Glutamatergic neuron (in vitro differentiated cells): ENCODE results near the gene SLC66A2. TPM values are rescaled to one million over a fixed set of nuclear protein-coding genes. Genes with fewer than 3 reads are reported as not detected.

Source experiments
- DNase-seq: peaks from one replicate; pipeline ENCODE4 v3.0.0; 2022
- H3K27ac Mint-ChIP-seq: one replicate; pipeline ENCODE4 v1.8.0; 2020; ENCODE audit warnings: mild to moderate bottlenecking, mixed read lengths, inconsistent platforms; ENCODE audit not compliant: unreplicated experiment
- H3K27me3 Mint-ChIP-seq: one replicate; pipeline ENCODE4 v1.8.0; 2020; ENCODE audit warnings: mild to moderate bottlenecking, moderate library complexity, mixed read lengths, inconsistent platforms; ENCODE audit not compliant: unreplicated experiment
- H3K36me3 Mint-ChIP-seq: one replicate; pipeline ENCODE4 v1.8.0; 2020; ENCODE audit warnings: mild to moderate bottlenecking, mixed read lengths, inconsistent platforms; ENCODE audit not compliant: unreplicated experiment
- H3K4me1 Mint-ChIP-seq: one replicate; pipeline ENCODE4 v1.8.0; 2020; ENCODE audit warnings: mild to moderate bottlenecking, low read depth, mixed read lengths, inconsistent platforms; ENCODE audit not compliant: unreplicated experiment
- H3K4me3 Mint-ChIP-seq: one replicate; pipeline ENCODE4 v1.8.0; 2020; ENCODE audit warnings: mild to moderate bottlenecking, mixed read lengths, inconsistent platforms; ENCODE audit not compliant: unreplicated experiment
- H3K9me3 Mint-ChIP-seq: one replicate; pipeline ENCODE4 v1.8.0; 2020; ENCODE audit warnings: mild to moderate bottlenecking, moderate library complexity, mixed read lengths, inconsistent platforms; ENCODE audit not compliant: unreplicated experiment
- CTCF ChIP-seq: fragments of 200-600 bp; sonication (generic); IDR thresholded peaks from one replicate; pipeline ENCODE4 v1.5.0; 2021; ENCODE audit not compliant: partially characterized antibody, unreplicated experiment
- total RNA-seq: library from RNA; stranded (reverse); fragmentation: NEBNext Ultra II Directional; extraction: Animal tissue kit (Norgen Biotek cat#: 25700); gene quantifications from one replicate; pipeline ENCODE4 v1.2.1, GENCODE V29; 2021; ENCODE audit not compliant: unreplicated experiment

SLC66A2 gene
- total RNA-seq, 1 donor from 2014 or later = 56.6 TPM

DNA sequence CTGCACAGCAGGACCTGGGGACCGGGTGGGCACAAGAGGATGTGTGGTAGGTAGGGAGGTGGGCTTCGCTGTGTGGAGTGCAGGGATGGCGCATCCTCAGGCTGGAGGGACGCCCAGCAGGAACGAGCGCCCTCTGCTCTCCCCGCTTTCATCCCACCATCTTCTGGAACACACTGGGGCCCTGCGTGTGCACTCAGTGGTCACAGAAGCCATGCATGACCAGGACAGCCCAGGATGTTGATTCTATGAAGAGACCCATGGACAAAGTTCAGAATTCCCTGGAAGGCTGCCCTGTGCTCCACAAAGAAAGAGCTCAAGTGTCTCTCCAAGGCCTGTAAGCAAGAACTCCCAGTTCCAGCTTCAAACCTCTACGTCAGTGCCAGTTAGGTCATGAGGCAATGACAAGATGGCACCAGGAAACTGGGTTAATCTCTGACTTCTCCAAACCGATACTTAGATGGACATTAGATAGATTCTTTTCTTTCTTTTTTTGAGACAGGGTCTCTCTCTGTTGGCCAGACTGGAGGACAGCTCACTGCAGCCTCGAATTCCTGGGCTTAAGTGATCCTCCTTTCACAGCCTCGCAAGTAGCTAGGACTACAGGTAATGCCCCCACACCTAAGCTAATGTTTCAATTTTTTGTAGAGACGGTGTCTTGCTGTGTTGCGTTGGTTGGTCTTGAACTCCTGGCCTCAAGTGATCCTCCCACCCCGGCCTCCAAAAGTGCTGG, 3.4 kb downstream of the SLC66A2 start:
- TF ChIP-seq CTCF = no peak
- H3K27me3 Mint-ChIP-seq = peaks cover 15% of the 10 kb centered on the region
- no peak overlapping the region for H3K4me3 Mint-ChIP-seq
- H3K9me3 Mint-ChIP-seq = peaks cover 16% of the 10 kb centered on the region
- no peak overlapping the region for H3K27ac Mint-ChIP-seq
- DNase-seq = no peak
- no peaks in the 10 kb centered on the region for H3K36me3 Mint-ChIP-seq
- peaks cover 23% of the 10 kb centered on the region for H3K4me1 Mint-ChIP-seq

- no peak for TF ChIP-seq CTCF
- H3K4me1 Mint-ChIP-seq = peaks cover 28% of the 10 kb centered on the region
- H3K27me3 Mint-ChIP-seq = peaks cover 15% of the 10 kb centered on the region
- peak; percentile 3 for DNase-seq
- peaks cover 16% of the 10 kb centered on the region for H3K9me3 Mint-ChIP-seq
- no peak overlapping the region for H3K27ac Mint-ChIP-seq
- H3K4me3 Mint-ChIP-seq = no peak overlapping the region
- H3K36me3 Mint-ChIP-seq = no peaks in the 10 kb centered on the region
Observed at GRCh38 chr18:79947054-79947755, 4.2 kb downstream of the SLC66A2 start.

- peak; percentile 53 for DNase-seq
- no peak for TF ChIP-seq CTCF
- Mint-ChIP-seq H3K4me3 (peak overlapping the region; percentile 76), H3K27ac (peak overlapping the region; percentile 80), H3K9me3 (peaks cover 18% of the 10 kb centered on the region), H3K27me3 (peaks cover 12% of the 10 kb centered on the region), H3K36me3 (no peaks in the 10 kb centered on the region), H3K4me1 (peaks cover 29% of the 10 kb centered on the region)
Observed at GRCh38 chr18:79945118-79946042, 6.1 kb downstream of the SLC66A2 start.

DNA sequence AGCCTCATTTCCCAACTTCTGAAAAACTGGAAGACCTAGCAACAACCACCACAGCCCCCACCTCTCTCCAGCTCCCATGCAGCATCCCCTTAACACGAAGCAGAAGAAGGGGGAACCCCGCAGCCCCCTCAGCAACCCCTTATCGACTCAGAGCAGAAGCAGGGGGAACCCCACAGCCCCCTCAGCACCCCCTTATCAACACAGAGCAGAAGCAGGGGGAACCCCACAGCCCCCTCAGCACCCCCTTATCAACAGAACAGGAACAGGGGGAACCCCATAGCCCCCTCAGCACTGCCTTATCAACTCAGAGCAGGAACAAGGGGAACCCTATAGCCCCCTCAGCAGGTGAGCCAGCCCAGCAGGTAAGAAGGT, 6.7 kb downstream of the SLC66A2 start:
- TF ChIP-seq CTCF = no peak
- Mint-ChIP-seq H3K27ac (no peak overlapping the region), H3K27me3 (peaks cover 10% of the 10 kb centered on the region), H3K9me3 (peaks cover 14% of the 10 kb centered on the region), H3K4me1 (peaks cover 29% of the 10 kb centered on the region), H3K4me3 (peak overlapping the region; percentile 67), H3K36me3 (peaks cover 4% of the 10 kb centered on the region)
- DNase-seq = no peak
